Gastrocnemius medialis (tissue), 4 donors: ENCODE results near the gene CFAP298. TPM values are rescaled to one million over a fixed set of nuclear protein-coding genes. Genes with fewer than 3 reads are reported as not detected.

ENCODE experiments used
- ATAC-seq, 2 donors: fragments of 150-250 bp; one replicate each; pipeline ENCODE4 v1.9.1; 2016
- DNase-seq, 2 donors: peaks; one replicate each; pipeline ENCODE4 v3.0.0-alpha.2; 2019
- H3K27ac ChIP-seq, 4 donors: fragments of 200-600 bp; sonication (generic); 1 replicate in 1 of 4; 2 replicates in 3 of 4; pipeline ENCODE4 v1.5.1; 2016 to 2018; ENCODE audit warnings: mild to moderate bottlenecking in 2 of 4, moderate library complexity in 1 of 4
- H3K27me3 ChIP-seq, 3 donors: fragments of 200-600 bp; sonication (generic) in 2 of 3; 1 replicate in 1 of 3; 2 replicates in 2 of 3; pipeline versions ENCODE4 v1.5.1 to v1.6.0; 2016 to 2019; ENCODE audit warnings: mild to moderate bottlenecking in 1 of 3, moderate library complexity in 1 of 3
- H3K36me3 ChIP-seq, 2 donors: fragments of 200-600 bp; sonication (generic) in 1 of 2; one replicate each; pipeline ENCODE4 v1.5.1; 2017 to 2018
- H3K4me1 ChIP-seq, 2 donors: fragments of 200-600 bp; sonication (generic) in 1 of 2; one replicate each; pipeline ENCODE4 v1.5.1; 2016 to 2017; ENCODE audit warnings: mild to moderate bottlenecking in 2 of 2
- H3K4me3 ChIP-seq, 4 donors: fragments of 200-600 bp; sonication (generic) in 3 of 4; 1 replicate in 1 of 4; 2 replicates in 3 of 4; pipeline ENCODE4 v1.5.1; 2016 to 2019; ENCODE audit warnings: mild to moderate bottlenecking in 2 of 4
- H3K9me3 ChIP-seq, 3 donors: fragments of 200-600 bp; sonication (generic) in 2 of 3; 1 replicate in 1 of 3; 2 replicates in 2 of 3; pipeline ENCODE4 v1.5.1; 2016 to 2019
- POLR2A ChIP-seq, 2 donors: fragments of 450-650 bp; IDR thresholded peaks; one replicate each; pipeline ENCODE4 v1.6.1; 2017; ENCODE audit warnings: antibody characterized with exemption in 2 of 2, mild to moderate bottlenecking in 2 of 2, moderate library complexity in 2 of 2
- in situ Hi-C, 4 donors: fragments of 200-750 bp; cut with MboI; loops; one replicate each; pipeline versions ENCODE4 v1.15.0 to v1.8.0; 2017; ENCODE audit warnings: low sequenced_read_pairs in 4 of 4
- intact Hi-C: fragments of 100-400 bp; cut with DNase I; formaldehyde crosslinking; loops from one replicate; pipeline ENCODE4 v1.15.1; 2023; ENCODE audit warnings: low total_unique reads
- total RNA-seq, 4 donors: library from RNA; depleted of rRNA; stranded (reverse); fragments of >200 nt; gene quantifications; one replicate each; pipeline versions ENCODE4 v1.1.0 to v1.2.3, GENCODE V29; 2016
- TF ChIP-seq, protein P1 (sequence below), 5 experiments: fragments of 450-650 bp in 3 of 5; fragments of 200-600 bp in 2 of 5; sonication (generic) in 2 of 5; IDR thresholded peaks in 4 of 5; conservative IDR thresholded peaks in 1 of 5; 1 replicate in 4 of 5; 2 replicates in 1 of 5; pipeline ENCODE4 v1.5.1; 2016 to 2019; ENCODE audit warnings: antibody characterized with exemption in 5 of 5, mild to moderate bottlenecking in 3 of 5, moderate library complexity in 3 of 5

CFAP298 gene
- total RNA-seq, 4 donors from 2014 or later: 21.4 to 45.6 (median 38.2) TPM

DNA sequence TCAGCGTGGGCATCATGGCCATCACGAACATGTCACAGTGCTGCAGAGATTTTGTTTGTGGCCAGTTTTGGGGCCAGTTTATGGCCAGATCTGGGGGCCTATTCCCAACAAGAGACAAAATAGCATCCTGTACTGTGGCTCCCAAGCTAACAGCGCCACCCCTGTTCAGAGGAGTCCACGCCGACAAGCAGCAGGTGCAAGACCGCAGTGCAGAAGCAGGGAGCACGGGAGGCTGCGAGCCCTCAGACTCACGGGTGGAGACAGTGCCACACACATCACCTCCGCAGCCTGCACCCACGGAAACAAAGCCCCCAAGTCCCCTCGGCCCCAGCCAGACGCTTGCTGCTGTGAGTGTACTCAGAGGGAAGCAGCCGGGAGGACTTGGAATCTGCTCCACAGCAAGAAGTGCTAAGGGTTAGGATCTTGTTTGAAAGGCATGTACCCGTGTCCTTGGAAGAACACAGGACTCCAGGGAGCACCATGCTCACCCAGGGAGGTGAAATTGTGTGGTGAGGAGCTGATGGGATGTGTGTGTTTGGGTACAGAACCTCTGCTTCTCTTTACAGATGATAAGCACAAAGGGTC lies 34.0 kb downstream of the CFAP298 start:
- no peak overlapping the region for H3K27ac ChIP-seq
- ATAC-seq: no peak
- no peaks in the 10 kb centered on the region for H3K9me3 ChIP-seq
- DNase-seq: no peak
- H3K4me3 ChIP-seq: no peak overlapping the region
- in situ Hi-C loops: no loop called here
- H3K27me3 ChIP-seq: no peaks in the 10 kb centered on the region
- TF ChIP-seq POLR2A (IDR thresholded peaks at IDR 0.05): no peak
- TF ChIP-seq, protein P1, sequence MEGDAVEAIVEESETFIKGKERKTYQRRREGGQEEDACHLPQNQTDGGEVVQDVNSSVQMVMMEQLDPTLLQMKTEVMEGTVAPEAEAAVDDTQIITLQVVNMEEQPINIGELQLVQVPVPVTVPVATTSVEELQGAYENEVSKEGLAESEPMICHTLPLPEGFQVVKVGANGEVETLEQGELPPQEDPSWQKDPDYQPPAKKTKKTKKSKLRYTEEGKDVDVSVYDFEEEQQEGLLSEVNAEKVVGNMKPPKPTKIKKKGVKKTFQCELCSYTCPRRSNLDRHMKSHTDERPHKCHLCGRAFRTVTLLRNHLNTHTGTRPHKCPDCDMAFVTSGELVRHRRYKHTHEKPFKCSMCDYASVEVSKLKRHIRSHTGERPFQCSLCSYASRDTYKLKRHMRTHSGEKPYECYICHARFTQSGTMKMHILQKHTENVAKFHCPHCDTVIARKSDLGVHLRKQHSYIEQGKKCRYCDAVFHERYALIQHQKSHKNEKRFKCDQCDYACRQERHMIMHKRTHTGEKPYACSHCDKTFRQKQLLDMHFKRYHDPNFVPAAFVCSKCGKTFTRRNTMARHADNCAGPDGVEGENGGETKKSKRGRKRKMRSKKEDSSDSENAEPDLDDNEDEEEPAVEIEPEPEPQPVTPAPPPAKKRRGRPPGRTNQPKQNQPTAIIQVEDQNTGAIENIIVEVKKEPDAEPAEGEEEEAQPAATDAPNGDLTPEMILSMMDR (IDR thresholded peaks at IDR 0.05 in 4 of 5, conservative IDR thresholded peaks at IDR 0.05 in 1 of 5): no peak
- H3K36me3 ChIP-seq: peaks cover 0 to 8% of the 10 kb centered on the region in 2 donors
- intact Hi-C loops: no loop called here
- H3K4me1 ChIP-seq: no peaks in the 10 kb centered on the region

DNA sequence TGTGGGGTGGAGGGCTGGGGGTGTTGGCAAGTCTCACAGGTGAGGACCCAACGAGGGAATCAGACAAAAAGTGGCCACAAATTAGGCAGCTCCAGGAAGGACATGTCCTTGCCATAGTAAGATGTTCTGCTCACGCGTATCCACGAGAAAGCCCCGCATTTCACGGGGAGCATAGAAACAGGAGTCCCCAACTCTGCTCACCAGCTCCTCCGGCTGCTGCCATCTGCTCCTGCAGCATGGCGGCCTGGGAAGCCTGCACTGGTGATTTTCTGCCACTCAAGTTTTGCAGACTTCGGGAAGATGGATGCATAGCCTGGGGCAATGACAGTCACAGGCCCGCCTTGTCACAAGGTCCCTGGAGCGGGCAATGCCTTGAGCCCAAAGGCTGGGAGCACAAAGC lies 36.2 kb downstream of the CFAP298 start:
- Histone ChIP-seq H3K27me3 (no peaks in the 10 kb centered on the region), H3K36me3 (peaks cover 0 to 8% of the 10 kb centered on the region in 2 donors), H3K4me1 (no peaks in the 10 kb centered on the region), H3K9me3 (no peaks in the 10 kb centered on the region), H3K4me3 (no peak overlapping the region), H3K27ac (no peak overlapping the region)
- ATAC-seq: no peak
- TF ChIP-seq, protein P1 (IDR thresholded peaks at IDR 0.05 in 4 of 5, conservative IDR thresholded peaks at IDR 0.05 in 1 of 5): no peak
- no peak for TF ChIP-seq POLR2A (IDR thresholded peaks at IDR 0.05)
- intact Hi-C loops: no loop called here
- DNase-seq: no peak
- in situ Hi-C loops: no loop called here

DNA sequence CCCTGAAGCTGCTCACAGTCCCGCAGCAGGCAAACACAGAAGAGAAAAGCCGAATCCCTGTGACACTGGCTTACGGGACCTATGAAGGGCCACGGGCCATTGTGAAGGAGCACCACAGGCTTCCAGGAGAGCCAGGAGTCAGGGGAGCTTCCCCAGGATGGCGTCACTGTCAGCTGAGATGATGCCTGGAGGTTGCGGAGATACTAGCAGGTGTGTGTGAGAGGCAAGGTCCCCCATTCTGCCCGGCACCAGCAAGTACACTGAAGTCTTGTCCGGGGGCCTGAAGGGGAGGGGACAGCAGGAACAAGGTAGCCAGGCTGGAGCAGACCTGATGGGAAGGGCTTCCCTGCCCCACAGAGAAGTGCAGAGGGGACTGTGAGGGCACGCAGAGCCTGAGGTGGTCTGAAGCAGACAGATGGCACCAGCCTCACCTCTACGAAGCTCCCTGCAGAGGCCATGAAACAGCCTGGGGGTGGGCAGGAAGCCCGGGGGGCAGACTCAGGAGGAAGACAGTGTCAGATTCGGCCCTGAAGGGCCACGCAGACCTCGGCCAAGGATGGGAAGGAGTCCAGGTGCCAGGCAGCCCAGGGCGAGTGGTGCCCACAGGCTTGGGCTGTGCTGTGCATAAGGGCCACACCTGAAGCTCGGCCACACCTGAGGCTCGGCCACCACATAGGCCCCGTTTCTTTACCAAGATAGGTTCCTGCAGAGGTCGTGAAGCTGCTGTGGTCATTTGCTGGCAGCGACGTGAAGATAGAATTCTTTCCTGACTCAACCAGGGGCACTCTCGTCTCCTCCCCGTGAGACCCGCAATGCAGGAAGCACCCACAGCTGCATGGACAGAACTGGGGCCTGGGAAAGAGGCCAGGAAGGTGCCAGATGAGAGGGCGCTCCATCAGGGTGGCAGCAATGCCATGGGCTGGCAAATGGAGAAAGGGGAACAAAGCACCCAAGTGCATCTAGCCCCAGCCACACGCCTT lies 36.9 kb downstream of the CFAP298 start:
- no peak for TF ChIP-seq POLR2A (IDR thresholded peaks at IDR 0.05)
- TF ChIP-seq, protein P1 (IDR thresholded peaks at IDR 0.05 in 4 of 5, conservative IDR thresholded peaks at IDR 0.05 in 1 of 5): no peak
- H3K36me3 ChIP-seq: peaks cover 0 to 8% of the 10 kb centered on the region in 2 donors
- no peak overlapping the region for H3K4me3 ChIP-seq
- H3K27ac ChIP-seq: no peak overlapping the region
- intact Hi-C loops: no loop called here
- DNase-seq (no peak), ATAC-seq (no peak)
- H3K27me3 ChIP-seq: no peaks in the 10 kb centered on the region
- no peaks in the 10 kb centered on the region for H3K9me3 ChIP-seq
- in situ Hi-C loops: no loop called here
- no peaks in the 10 kb centered on the region for H3K4me1 ChIP-seq

DNA sequence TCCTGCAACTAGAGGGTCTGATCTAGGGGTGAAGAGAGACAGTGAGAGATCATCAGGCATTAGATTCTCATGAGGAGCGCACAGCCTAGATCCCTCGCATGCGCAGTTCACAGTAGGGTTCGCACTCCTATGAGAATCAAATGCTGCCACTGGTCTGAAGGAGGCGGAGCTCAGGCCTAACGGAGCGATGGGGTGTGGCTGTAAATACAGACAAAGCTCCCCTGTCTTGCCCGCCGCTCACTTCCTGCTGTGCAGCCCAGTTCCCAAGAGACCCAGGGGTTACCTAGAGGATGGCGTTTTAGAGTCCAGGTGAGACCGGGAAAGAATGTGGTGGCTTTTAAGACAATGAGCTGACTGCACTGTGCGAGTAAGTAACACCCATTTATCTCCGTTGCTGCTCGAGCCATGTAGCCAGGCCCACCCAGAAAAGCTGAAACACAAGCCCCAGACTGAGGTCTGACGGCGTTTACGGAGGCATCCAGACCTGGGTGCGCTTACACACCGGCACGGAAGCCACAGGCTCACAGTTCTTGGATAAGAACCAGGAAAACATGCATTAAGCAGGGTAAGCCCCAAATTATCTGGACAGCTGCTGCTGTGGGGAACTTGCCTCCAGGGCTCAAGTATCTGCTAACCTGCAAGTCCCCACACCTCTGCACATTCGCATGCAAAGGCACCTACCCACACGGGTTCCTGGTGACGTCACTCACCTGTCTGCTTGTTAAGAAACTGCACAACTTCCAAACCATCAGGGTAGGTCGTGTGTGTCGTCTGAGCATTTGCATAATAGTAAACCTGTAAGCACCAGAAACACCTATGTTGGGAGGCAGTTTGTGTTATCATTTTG lies 39.4 kb downstream of the CFAP298 start:
- H3K4me3 ChIP-seq: no peak overlapping the region
- H3K9me3 ChIP-seq: no peaks in the 10 kb centered on the region
- no peak for TF ChIP-seq POLR2A (IDR thresholded peaks at IDR 0.05)
- TF ChIP-seq, protein P1 (IDR thresholded peaks at IDR 0.05 in 4 of 5, conservative IDR thresholded peaks at IDR 0.05 in 1 of 5): no peak
- H3K27ac ChIP-seq: no peak overlapping the region
- peaks cover 4 to 5% of the 10 kb centered on the region in 2 donors for H3K4me1 ChIP-seq
- H3K27me3 ChIP-seq: no peaks in the 10 kb centered on the region
- intact Hi-C loops: no loop called here
- ATAC-seq (no peak), DNase-seq (no peak)
- no peaks in the 10 kb centered on the region for H3K36me3 ChIP-seq
- in situ Hi-C loops: no loop called here
